H1 (cell line): ENCODE data around the gene RCBTB1. TPM values are rescaled to one million over a fixed set of nuclear protein-coding genes. Genes with fewer than 3 reads are reported as not detected.

Experiments used
- EGR1 ChIP-seq: IDR thresholded peaks from 2 replicates; pipeline ENCODE4 v1.6.1; 2011; ENCODE audit warnings: low read depth, low read length, borderline replicate concordance
- POLR2AphosphoS5 ChIP-seq: IDR thresholded peaks from 2 replicates; pipeline ENCODE4 v1.6.1; 2011; ENCODE audit warnings: low read depth, low read length
- RNF2 ChIP-seq: fragments of 200-900, 300-1000 bp; sonication (generic); IDR thresholded peaks from 2 replicates; pipeline ENCODE4 v1.7.1; 2016; ENCODE audit warnings: borderline replicate concordance, low read depth, mild to moderate bottlenecking, antibody characterized with exemption, low read length; ENCODE audit not compliant: poor library complexity, severe bottlenecking; ENCODE audit errors: missing control alignments
- TAF7 ChIP-seq: optimal IDR thresholded peaks from 2 replicates; pipeline ENCODE3; 2011; ENCODE audit warnings: low read depth, mild to moderate bottlenecking, inconsistent platforms, low read length, moderate library complexity, borderline replicate concordance
- polyA plus RNA-seq, 7 experiments: library from polyadenylated mRNA; depleted of rRNA in 3 of 7; stranded (reverse) in 5 of 7; unstranded in 2 of 7; fragments of >200 nt in 5 of 7; fragments of 200-250 nt in 2 of 7; gene quantifications; 1 replicate in 5 of 7; 2 replicates in 1 of 7; 4 replicates in 1 of 7; pipeline versions ENCODE4 v1.2.1 to v1.2.3, GENCODE V29; 2011 to 2013; ENCODE audit warnings: missing spikeins in 2 of 7, mixed read lengths in 2 of 7
- total RNA-seq: library from RNA; stranded (reverse); fragmentation: NEBNext Ultra II Directional; extraction: Animal tissue kit (Norgen Biotek cat#: 25700); gene quantifications from 2 replicates; pipeline ENCODE4 v1.2.1, GENCODE V29; 2021

The RCBTB1 gene
- total and polyA plus RNA-seq, 2 of the 8 experiments (the other 6 are each of a cell fraction or from before 2014, with no cell fraction given): 13.7 to 29.8 TPM

GRCh38 chr13:49512578-49512977 lies 72.8 kb downstream of the RCBTB1 start (continued):
- TF ChIP-seq EGR1: no peak
- TF ChIP-seq TAF7: no peak
- TF ChIP-seq RNF2: no peak
- TF ChIP-seq POLR2AphosphoS5: no peak
